Psoas muscle (tissue), 8 donors: ENCODE measurements around the gene TRIP6. TPM values are rescaled to one million over a fixed set of nuclear protein-coding genes. Genes with fewer than 3 reads are reported as not detected.

Source experiments
- ATAC-seq, 4 donors: fragments of 200-7000 bp; cut with Tn5 transposase; one replicate each; pipeline ENCODE4 v1.9.1; 2020; ENCODE audit warnings: moderate library complexity in 3 of 4, mild to moderate bottlenecking in 2 of 4
- DNase-seq, 2 donors: peaks; one replicate each; pipeline ENCODE4 v3.0.0-alpha.2; 2020
- H3K27ac ChIP-seq: fragments of 200-600 bp; one replicate; pipeline ENCODE4 v1.8.0; 2022
- H3K27me3 ChIP-seq, 3 donors: fragments of 200-600 bp in 1 of 3; one replicate each; pipeline versions ENCODE4 v1.6.1 to v1.8.0; 2013 to 2022; ENCODE audit warnings: low read length in 2 of 3, mild to moderate bottlenecking in 2 of 3, moderate library complexity in 1 of 3; ENCODE audit not compliant: insufficient read depth in 3 of 3
- H3K36me3 ChIP-seq, 2 donors: fragments of 200-600 bp in 1 of 2; one replicate each; pipeline versions ENCODE4 v1.6.1 to v1.8.0; 2013 to 2022; ENCODE audit warnings: low read depth in 1 of 2, mild to moderate bottlenecking in 1 of 2, moderate library complexity in 1 of 2; ENCODE audit not compliant: insufficient read depth in 1 of 2
- H3K4me1 ChIP-seq: fragments of 200-600 bp; one replicate; pipeline ENCODE4 v1.8.0; 2022
- H3K4me3 ChIP-seq: fragments of 200-600 bp; one replicate; pipeline ENCODE4 v1.8.0; 2022; ENCODE audit warnings: mild to moderate bottlenecking
- H3K9me3 ChIP-seq: fragments of 200-600 bp; one replicate; pipeline ENCODE4 v1.8.0; 2022
- WGBS, 3 donors: extraction: QIAGEN DNeasy Blood & Tissue Kit; methylation state at CpG; one replicate each; pipeline versions ENCODE4 v1.1.6 to v1.1.7; 2013; 5-methylcytosine and 5-hydroxymethylcytosine counted together
- intact Hi-C, 2 donors: fragments of 100-400 bp; cut with DNase I; formaldehyde crosslinking; loops; one replicate each; pipeline versions ENCODE4 v1.11.0 to v1.14.2; 2022
- polyA plus RNA-seq, 3 donors: library from polyadenylated mRNA; stranded (reverse); fragments of 200-250 nt; gene quantifications; one replicate each; pipeline ENCODE4 v1.2.3, GENCODE V29; 2013
- total RNA-seq, 4 donors: library from RNA; stranded (reverse); fragmentation: NEBNext Ultra II Directional in 2 of 4; extraction: Animal tissue kit (Norgen Biotek cat#: 25700) in 2 of 4; gene quantifications; one replicate each; pipeline versions ENCODE4 v1.2.1 to v1.2.4, GENCODE V29; 2021 to 2023
- TF ChIP-seq, protein P1 (sequence below): fragments of 200-600 bp; IDR thresholded peaks from one replicate; pipeline ENCODE4 v1.8.0; 2022; ENCODE audit warnings: antibody characterized with exemption
- donor health status: healthy with polysubstance abuse.
- donor health status: DM: no; HTN: no; CAD: no; lungs with moderate emphysema.
- donor health status: Bipolar disorder and iron deficiency.
- donor health status: healthy.
- donor health status: DM: yes; HTN: yes; CAD: no.
- donor health status: DM: no; HTN: no; CAD: no.
- donor health status: DM: no; HTN: no; CAD: no.
- donor health status: DM: yes; HTN: yes; CAD: no.

The TRIP6 gene
- total and polyA plus RNA-seq, 7 donors = 4.3 to 8.8 (median 6.2) TPM

- Histone ChIP-seq H3K27ac (no peak overlapping the region), H3K36me3 (no peaks in the 10 kb centered on the region), H3K27me3 (peaks cover 0 to 52% (median 13%) of the 10 kb centered on the region in 3 donors), H3K4me3 (peak overlapping the region; percentile 67), H3K4me1 (no peaks in the 10 kb centered on the region), H3K9me3 (no peaks in the 10 kb centered on the region)
- intact Hi-C loops = no loop called here
- 41 to 46% (median 46%) methylated on average over 16 of the region's 16 CpGs for WGBS, 3 donors
- TF ChIP-seq, protein P1, sequence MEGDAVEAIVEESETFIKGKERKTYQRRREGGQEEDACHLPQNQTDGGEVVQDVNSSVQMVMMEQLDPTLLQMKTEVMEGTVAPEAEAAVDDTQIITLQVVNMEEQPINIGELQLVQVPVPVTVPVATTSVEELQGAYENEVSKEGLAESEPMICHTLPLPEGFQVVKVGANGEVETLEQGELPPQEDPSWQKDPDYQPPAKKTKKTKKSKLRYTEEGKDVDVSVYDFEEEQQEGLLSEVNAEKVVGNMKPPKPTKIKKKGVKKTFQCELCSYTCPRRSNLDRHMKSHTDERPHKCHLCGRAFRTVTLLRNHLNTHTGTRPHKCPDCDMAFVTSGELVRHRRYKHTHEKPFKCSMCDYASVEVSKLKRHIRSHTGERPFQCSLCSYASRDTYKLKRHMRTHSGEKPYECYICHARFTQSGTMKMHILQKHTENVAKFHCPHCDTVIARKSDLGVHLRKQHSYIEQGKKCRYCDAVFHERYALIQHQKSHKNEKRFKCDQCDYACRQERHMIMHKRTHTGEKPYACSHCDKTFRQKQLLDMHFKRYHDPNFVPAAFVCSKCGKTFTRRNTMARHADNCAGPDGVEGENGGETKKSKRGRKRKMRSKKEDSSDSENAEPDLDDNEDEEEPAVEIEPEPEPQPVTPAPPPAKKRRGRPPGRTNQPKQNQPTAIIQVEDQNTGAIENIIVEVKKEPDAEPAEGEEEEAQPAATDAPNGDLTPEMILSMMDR = no peak
- DNase-seq = peak in 1 of 2 donors; percentile 55
- peak in 1 of 4 donors; percentile 26 for ATAC-seq
These were observed 41.9 kb upstream of the TRIP6 start for GRCh38 chr7:100825215-100825671.

GRCh38 chr7:100825751-100826513 is 41.3 kb upstream of the TRIP6 start:
- intact Hi-C loops = no loop called here
- H3K27ac ChIP-seq = no peak overlapping the region
- TF ChIP-seq, protein P1 = no peak
- H3K9me3 ChIP-seq = no peaks in the 10 kb centered on the region
- ATAC-seq (no peak), DNase-seq (peak in 1 of 2 donors; percentile 24)
- H3K27me3 ChIP-seq = peaks cover 0 to 53% (median 13%) of the 10 kb centered on the region in 3 donors
- H3K36me3 ChIP-seq = no peaks in the 10 kb centered on the region
- peak overlapping the region; percentile 67 for H3K4me3 ChIP-seq
- no peaks in the 10 kb centered on the region for H3K4me1 ChIP-seq
- 31 to 38% (median 32%) methylated on average over 17 of the region's 17 CpGs for WGBS, 3 donors

DNA sequence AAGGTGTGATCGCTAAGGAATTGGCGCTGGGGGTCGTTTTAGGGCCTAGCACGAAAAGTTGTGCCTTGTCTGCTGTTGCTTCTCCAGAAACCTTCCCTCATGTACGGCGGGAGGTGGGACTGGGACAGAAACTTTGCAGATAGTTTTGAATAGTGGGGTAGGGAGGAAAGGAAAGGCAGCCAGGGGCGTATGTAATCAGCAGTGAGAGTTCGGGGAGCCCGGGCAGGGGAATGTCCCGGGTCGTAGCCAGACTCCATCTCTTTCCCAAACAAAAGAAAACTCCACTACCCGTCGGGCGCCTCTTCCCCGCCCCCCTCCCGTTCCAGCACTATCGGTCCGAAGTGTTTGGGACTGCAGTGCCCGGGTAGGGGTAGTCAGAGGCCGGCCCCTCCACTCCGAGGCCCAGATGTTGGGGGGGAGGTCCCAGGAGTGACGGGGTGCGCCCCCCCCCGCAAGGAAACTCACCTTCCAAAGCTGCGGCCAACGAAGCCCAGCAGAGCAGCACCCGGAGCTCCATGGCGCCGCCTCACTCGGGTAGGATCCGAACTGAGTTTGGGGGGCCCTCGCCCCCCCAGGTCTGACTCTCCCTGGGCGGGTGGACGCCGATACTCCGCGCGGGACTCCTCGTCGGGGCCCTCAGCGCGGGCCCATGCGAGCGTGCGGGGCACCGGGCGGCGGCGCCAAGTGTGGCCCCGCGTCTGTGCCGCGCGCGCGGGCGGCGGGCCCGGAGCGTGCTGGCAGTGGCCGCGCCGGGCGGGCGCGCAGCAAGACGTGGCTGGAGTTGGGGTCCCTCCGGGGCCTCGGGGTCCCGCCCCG is 40.5 kb upstream of the TRIP6 start:
- 1 to 3% (median 1%) methylated on average over 42 to 71 of the region's 71 CpGs for WGBS, 3 donors
- intact Hi-C loops = no loop called here
- H3K4me3 ChIP-seq = peak overlapping the region; percentile 67
- TF ChIP-seq, protein P1 = no peak
- peak; percentile 29 to 46 for DNase-seq
- H3K36me3 ChIP-seq = no peaks in the 10 kb centered on the region
- H3K9me3 ChIP-seq = no peaks in the 10 kb centered on the region
- no peaks in the 10 kb centered on the region for H3K4me1 ChIP-seq
- H3K27me3 ChIP-seq = peaks cover 0 to 56% (median 13%) of the 10 kb centered on the region in 3 donors
- ATAC-seq = peak; percentile 11 to 29 (median 17)
- peak overlapping the region; percentile 30 for H3K27ac ChIP-seq

DNA sequence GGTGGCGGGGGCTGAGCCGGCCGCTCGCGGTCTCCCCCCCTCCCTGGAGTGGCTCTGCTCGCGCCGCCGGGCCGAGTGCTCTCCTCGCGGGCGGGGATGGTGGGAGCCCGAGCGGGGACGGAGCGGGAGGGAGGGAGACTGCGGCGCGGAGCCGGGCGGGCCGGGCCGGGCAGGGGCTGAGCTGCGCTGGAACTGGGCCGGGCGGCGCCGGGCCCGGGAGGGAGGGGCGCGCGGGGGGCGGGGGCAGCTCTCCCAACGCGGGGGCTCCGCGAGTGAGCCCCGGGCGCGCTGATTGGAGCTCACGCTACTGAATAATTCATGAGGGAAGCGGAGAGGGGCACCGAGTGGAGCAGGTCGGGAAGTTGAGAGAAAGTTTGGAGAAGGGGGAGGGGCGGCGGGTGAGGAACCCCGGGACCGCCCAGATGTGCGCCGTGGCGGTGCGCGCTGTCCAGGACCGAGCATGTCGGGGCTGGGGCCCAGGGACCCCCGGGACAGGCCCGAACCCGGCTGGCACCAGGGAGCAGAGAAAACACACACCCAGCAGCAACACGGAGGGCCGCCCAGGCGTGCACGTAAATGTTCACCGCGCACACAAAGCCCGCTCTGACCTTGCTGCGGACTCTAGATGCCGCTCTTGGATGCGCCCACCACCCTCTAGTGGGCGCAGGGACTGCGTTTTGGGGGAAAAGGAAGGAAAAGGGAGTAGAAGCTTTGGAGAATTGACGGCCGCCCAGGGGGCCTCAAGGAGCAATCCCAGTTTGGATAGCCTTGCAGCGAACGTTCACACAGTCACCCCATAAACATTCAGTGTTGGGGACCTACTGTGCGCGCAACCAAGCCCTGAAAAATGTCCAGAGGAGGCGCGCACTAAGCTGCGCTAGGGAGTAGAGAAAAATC is 39.6 kb upstream of the TRIP6 start, which contains the start of gene EPHB4:
EPHB4 (minus strand) TSS at position 194 of the 897 bp plus-strand sequence. CDS start 493 bp downstream, outside the sequence.
- DNase-seq (peak; percentile 72 to 74), ATAC-seq (peak; percentile 44 to 67 (median 56))
- Histone ChIP-seq H3K36me3 (no peaks in the 10 kb centered on the region), H3K4me1 (no peaks in the 10 kb centered on the region), H3K4me3 (peak within 1 kb of the TSS; percentile 67), H3K27me3 (peaks cover 0 to 56% (median 13%) of the 10 kb centered on the region in 3 donors), H3K27ac (peak within 1 kb of the TSS; percentile 30), H3K9me3 (no peaks in the 10 kb centered on the region)
- TF ChIP-seq, protein P1 = no peak
- WGBS, 3 donors = 0 to 1% (median 1%) methylated on average over 46 to 80 of the region's 80 CpGs
- intact Hi-C loops = no loop called here
